OCI-M1 (cell line): ENCODE data around the gene LRRIQ3.
"Not testable (repeated sequence)": the region's sequence is repeated elsewhere in the genome, so short reads cannot be mapped to it uniquely, and the experiment has no call there.

Experiments used
- DNase-seq: peaks from one replicate; lab custom pipeline; 2025; lab: John Stamatoyannopoulos, UW

The LRRIQ3 gene, protein sequence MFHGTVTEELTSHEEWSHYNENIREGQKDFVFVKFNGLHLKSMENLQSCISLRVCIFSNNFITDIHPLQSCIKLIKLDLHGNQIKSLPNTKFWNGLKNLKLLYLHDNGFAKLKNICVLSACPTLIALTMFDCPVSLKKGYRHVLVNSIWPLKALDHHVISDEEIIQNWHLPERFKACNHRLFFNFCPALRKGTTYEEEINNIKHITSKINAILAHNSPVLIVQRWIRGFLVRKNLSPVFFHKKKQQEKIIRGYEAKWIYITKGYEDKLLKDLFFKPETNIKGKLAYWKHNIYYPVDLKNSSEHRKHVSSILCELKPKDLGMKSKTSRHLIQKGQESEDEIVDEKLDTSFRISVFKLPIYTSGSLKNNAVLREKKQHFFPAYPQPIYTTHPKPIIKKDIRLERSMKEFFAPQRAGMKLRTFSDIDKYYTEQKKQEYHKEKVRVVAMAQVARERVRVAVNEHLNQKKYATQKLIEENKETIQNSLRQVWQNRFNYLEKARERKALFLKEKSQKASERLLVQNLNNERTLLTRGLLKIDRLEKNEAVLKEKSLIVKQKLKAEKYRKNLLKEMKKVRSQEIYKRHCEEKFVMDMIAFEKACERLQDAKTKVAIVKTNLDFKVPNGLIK

DNA sequence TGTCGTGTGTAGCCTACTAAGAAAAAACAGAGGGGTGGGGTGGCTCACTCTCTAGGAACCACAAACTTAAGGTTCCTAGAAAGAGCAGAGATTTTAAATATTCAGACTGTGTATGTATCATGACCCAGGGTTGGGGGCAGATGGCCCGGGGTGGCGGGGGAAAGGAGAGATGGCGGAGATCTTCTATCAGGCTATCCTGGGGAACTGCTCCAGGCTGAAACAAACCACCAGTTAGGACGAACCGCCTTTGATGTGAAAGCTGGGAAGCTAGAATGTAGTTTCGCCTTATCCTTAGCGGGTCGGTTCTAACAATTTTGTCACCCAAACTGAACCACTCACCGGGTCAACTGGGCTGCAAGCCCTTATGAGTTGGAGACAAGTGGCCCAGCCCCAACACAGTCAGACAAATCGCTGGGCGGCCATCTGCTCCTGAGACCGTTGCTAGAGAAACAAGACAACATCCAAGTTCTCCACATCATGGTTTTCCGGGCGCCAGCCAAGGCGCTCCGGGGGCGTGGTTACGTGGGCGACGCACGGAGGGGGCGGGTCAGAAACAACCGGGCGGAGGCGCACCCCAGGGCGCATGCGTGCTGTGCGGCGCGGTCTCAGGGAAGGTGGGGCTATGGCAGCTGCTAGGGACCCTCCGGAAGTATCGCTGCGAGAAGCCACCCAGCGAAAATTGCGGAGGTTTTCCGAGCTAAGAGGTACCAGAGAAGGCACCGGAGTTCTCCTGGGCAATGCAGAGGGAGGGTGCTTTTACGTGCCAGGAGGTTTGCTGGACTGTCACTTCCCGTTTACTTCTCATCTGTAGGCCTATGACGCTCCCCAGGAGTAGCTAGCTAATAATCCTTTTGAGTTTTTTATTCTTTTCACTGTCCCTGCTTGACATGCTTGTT is at the start of gene LRRIQ3, which contains the start of gene FPGT:
Gene LRRIQ3 (minus strand): TSS at position 520 of the 896 bp plus-strand sequence. CDS start 14,492 bp downstream, outside the sequence.
Gene FPGT (plus strand): TSS at position 586 of the 896 bp plus-strand sequence. CDS start 37 bp downstream, at position 623.
- DNase-seq: peak; percentile 97

GRCh38 chr1:74246315-74246714 is 48.3 kb upstream of the LRRIQ3 start:
- DNase-seq: no peak

- DNase-seq: no peak
These were observed 47.3 kb upstream of the LRRIQ3 start for GRCh38 chr1:74245168-74245772.

- DNase-seq: no peak
These were observed 39.8 kb upstream of the LRRIQ3 start for GRCh38 chr1:74237787-74238186.

GRCh38 chr1:74237035-74237434 is 39.1 kb upstream of the LRRIQ3 start:
- no peak for DNase-seq

- no peak for DNase-seq
These were observed 38.5 kb upstream of the LRRIQ3 start for GRCh38 chr1:74236440-74236839.

GRCh38 chr1:74235153-74235552 is 37.2 kb upstream of the LRRIQ3 start, which contains the start of gene TNNI3K:
TSS of gene TNNI3K (plus strand) at chr1:74235387. CDS start at chr1:74235452, 65 bp downstream.
- no peak for DNase-seq

- no peak for DNase-seq
These were observed 25.5 kb upstream of the LRRIQ3 start for GRCh38 chr1:74223453-74223852.

- DNase-seq: no peak
These were observed 24.7 kb upstream of the LRRIQ3 start for GRCh38 chr1:74222701-74223100.

DNA sequence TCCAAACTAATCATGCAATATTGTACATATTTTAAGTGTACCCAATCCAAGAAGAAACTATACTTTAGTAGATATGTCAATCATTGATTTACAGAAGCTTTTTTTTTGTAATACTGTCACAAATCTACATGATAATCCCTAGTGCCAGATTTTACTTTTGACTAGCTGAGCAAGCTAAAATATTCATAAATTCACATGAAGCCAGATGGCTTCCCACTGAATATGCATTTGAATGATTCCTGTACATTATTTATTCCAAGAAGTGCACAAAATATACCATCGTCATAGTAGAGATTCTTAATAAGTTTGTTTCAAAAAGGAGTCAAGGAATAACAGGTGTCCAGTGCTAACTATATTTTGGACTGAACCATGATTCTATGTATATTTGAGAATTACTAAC is 17.3 kb upstream of the LRRIQ3 start:
- no peak for DNase-seq

- no peak for DNase-seq
These were observed 7.3 kb upstream of the LRRIQ3 start for GRCh38 chr1:74205266-74205665.

DNA sequence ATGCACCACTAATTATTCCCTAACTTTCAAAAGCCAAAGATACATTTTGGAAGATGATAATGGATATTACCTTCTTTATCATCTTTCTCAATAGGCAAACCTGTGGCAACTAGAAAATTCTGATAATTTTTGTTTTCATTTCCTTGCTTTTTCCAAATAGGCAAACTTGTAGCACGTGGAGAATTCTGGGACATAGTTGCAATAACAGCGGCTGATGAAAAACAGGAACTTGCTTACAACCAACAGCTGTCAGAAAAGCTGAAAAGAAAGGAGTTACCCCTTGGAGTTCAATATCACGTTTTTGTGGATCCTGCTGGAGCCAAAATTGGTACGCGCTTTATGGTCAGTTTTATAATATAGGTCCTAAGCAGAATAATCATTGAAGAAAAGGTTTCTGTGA is 1.5 kb upstream of the LRRIQ3 start:
- peak; percentile 80 for DNase-seq

- DNase-seq: peak; percentile 34
These were observed 721 bp downstream of the LRRIQ3 start for GRCh38 chr1:74197255-74197654.

GRCh38 chr1:74195339-74195738 is 2.6 kb downstream of the LRRIQ3 start:
- DNase-seq: no peak

DNA sequence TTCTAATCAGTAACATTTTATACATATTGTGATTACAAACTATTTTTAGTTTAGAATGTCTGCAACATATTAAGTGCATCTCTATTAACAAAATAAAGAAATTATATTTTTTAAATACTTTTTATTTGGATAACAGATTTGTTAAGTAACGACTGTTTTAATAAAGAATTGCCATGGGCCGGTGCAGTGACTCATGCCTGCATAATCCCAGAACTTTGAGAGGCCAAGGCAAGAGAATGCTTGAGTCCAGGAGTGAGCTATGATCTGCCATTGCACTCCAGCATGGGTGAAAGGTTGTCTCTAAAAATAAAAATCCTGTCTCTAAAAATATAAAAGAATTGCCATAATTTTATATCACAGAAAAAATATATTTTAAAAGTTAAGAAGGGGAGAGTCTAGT is 4.1 kb downstream of the LRRIQ3 start:
- DNase-seq: no peak

DNA sequence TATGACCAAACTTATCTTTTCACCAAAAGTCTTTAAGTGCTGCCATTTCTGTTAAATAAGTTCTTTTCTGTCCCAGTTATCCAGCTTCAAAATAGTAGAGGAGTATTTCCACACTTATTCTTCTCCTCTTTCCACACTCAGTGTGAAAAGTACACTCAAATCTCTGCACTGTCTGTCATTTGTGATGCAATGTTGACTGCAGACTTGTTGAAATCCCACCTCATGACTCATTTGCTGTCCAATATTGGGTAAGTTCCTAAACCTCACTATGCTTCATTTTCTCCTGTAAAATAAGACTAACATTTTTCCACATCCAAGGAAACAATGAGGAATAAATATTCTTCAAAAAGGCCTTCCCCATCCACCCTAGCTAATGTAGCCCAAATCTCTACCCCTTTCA is 17.5 kb downstream of the LRRIQ3 start:
- DNase-seq: no peak

DNA sequence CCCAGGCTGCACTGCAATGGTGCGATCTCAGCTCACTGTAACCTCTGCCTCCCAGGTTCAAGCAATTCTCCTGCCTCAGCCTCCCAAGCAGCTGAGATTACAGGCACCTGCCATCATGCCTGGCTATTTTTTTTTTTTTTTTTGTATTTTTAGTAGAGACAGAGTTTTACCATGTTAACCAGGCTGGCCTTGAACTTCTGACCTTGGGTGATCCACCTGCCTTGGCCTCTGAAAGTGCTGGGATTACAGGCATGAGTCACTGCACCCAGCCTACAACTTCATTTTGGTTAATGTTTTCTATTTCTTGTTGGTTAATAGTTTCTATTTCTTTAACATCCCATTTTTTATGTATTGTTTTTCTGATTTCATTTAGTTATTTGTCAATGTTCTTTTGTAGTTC is 23.6 kb downstream of the LRRIQ3 start:
- not testable (repeated sequence) for DNase-seq

GRCh38 chr1:74162333-74162732 is 35.6 kb downstream of the LRRIQ3 start:
- DNase-seq: no peak

DNA sequence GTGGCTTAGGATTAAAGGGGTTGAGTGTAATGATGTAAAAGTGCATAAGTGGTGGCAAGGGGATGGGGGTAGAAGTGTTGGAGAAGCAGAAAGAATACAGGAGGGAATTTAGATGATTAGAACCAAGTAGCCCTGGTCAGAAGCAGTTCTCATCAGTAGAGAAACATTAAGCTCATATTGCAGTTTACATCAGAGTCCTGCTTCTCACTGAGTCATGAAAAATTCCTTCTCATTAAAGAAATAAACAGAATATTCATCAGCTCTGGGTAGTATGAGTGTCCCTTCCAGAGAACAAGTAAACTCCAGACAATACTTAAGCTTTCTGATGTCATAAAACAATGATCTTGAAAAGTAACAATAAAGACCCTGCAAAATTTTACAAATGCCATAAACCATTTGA is 36.5 kb downstream of the LRRIQ3 start:
- no peak for DNase-seq

GRCh38 chr1:74160046-74160445 is 37.9 kb downstream of the LRRIQ3 start:
- DNase-seq: no peak

DNA sequence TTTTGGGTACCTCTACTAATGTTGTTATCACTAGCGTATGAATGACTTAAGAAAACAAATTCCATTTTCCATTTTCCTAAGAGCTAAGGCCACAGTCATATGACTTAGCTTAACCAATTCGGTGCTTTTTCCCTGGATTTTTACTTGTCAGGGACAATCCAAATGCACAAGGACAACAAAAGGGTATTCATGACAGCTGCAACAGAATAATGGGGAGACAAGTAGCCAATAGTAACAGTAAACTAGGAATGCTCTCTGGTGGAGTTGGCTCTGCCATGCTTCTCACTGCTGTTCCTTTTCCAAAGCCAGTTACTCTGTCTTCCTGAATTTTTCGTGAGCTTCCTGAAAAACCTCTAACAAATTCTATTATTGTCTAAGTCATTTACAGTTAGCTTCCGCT is 52.9 kb downstream of the LRRIQ3 start:
- DNase-seq: no peak

DNA sequence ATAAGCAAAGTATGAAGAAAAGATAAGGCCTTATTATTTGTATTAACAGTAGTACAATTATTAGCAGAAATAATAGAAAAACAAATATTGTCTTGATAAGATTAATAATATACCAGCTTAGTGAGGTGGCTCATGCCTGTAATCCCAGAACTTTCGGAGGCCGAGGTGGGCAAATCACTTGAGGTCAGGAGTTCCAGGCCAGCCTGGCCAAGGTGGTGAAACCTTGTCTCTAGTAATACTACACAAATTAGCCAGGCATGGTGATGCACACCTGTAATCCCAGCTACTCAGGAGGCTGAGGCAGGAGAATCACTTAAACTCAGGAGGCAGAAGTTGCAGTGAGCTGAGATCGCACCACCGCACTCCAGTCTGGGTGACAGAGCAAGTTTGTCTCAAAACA is 80.6 kb downstream of the LRRIQ3 start:
- DNase-seq: not testable (repeated sequence)
